ENCODE measurements around the gene VGF. TPM values are rescaled to one million over a fixed set of nuclear protein-coding genes. Genes with fewer than 3 reads are reported as not detected.
"Not testable (repeated sequence)": the region's sequence is repeated elsewhere in the genome, so short reads cannot be mapped to it uniquely, and the experiment has no call there.

Gene VGF
- total RNA-seq, 1 experiment from 2014 or later = 1.2 TPM

DNA sequence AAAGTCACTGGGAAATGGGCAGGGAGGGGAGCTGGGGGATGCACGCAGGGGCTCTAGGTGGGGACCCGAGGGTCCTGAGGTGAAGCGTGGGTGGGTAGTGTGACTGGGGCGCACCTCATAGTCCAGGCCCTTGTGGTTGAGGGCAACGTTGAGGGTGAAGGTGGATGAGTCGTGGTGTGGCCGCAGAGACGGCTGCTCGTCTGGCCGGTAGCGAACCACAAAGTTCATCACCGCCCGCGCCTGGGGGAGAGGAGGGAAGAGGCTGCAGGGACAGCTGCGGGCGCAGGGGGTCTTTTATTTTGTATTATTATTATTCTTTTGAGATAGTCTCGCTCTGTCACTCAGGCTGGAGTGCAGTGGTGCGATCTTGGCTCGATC lies 41.3 kb upstream of the VGF start:
- Histone ChIP-seq H3K4me1 (peaks cover 4% of the 10 kb centered on the region), H3K36me3 (ENCODE audit: control insufficient read depth, insufficient read depth, low read length) (peaks cover 1% of the 10 kb centered on the region; the same call in 1 of the 2 replicates), H3K4me3 (ENCODE audit: low read depth, low read length) (no peak overlapping the region), H3K9me3 (no peaks in the 10 kb centered on the region), H3K27me3 (replicated peaks; ENCODE audit: control insufficient read depth, insufficient read depth, low read length) (no peaks in the 10 kb centered on the region)
- TF ChIP-seq, protein P1, sequence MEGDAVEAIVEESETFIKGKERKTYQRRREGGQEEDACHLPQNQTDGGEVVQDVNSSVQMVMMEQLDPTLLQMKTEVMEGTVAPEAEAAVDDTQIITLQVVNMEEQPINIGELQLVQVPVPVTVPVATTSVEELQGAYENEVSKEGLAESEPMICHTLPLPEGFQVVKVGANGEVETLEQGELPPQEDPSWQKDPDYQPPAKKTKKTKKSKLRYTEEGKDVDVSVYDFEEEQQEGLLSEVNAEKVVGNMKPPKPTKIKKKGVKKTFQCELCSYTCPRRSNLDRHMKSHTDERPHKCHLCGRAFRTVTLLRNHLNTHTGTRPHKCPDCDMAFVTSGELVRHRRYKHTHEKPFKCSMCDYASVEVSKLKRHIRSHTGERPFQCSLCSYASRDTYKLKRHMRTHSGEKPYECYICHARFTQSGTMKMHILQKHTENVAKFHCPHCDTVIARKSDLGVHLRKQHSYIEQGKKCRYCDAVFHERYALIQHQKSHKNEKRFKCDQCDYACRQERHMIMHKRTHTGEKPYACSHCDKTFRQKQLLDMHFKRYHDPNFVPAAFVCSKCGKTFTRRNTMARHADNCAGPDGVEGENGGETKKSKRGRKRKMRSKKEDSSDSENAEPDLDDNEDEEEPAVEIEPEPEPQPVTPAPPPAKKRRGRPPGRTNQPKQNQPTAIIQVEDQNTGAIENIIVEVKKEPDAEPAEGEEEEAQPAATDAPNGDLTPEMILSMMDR (IDR thresholded peaks at IDR 0.05; ENCODE audit: insufficient read depth in 1 of 2, low read depth in 1 of 2, low read length in 1 of 2, severe bottlenecking in 1 of 2, unreplicated experiment in 1 of 2) = no peak
- Mint-ChIP-seq H3K4me3 (ENCODE audit: unreplicated experiment) (no peak overlapping the region), H3K36me3 (ENCODE audit: insufficient read depth, unreplicated experiment) (peaks cover 36% of the 10 kb centered on the region), H3K4me1 (ENCODE audit: low read depth, unreplicated experiment) (no peaks in the 10 kb centered on the region), H3K27ac (ENCODE audit: unreplicated experiment) (no peak overlapping the region), H3K9me3 (ENCODE audit: unreplicated experiment) (no peaks in the 10 kb centered on the region), H3K27me3 (ENCODE audit: insufficient read depth, unreplicated experiment) (no peaks in the 10 kb centered on the region)
- intact Hi-C loops (cut with micrococcal nuclease; ENCODE audit: unreplicated experiment) = no loop called here
- CTCF ChIA-PET = no interaction called here
- POLR2A ChIA-PET = no interaction called here
- DNase-seq = no peak
- no TSS peak for BruUV-seq (replicated peaks)

DNA sequence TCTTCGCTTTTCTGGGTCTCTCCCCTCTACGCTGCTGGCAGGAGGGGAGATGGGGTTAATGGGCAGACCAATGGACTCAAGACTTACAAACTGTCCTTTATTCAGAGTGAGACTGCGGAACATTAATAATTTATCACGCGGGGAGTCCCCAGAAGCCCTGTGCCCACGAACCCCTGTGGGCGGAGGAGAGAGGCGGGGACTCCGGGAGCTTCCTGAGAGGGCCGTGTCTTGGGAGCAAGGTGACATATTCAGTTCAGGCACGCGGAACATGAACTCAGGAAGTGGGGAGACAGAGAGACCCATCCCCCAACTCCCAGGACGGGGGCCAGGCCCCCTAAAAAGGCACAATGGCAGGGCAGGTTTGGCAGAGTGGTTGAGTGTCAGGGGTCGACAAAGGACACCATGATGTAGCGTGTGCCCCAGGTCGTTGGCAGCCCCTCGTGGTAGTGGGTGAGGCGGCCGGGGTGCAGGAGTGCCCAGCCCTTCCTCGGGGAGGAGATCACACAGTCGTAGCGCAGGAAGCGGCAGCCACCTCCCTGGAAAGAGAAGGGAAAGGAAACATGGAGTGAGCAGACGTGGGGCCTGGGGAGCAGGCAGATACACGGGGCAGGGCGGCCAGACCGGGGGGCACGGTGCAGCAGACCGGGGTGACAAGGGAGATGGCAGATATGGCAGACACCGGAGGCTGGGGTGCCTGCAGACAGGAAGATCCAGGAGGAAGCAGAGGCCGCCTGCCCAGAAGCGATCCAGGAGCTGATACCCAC lies 40.7 kb upstream of the VGF start:
- no peak overlapping the region for H3K27ac Mint-ChIP-seq (ENCODE audit: unreplicated experiment)
- POLR2A ChIA-PET = no interaction called here
- H3K27me3 Mint-ChIP-seq (ENCODE audit: insufficient read depth, unreplicated experiment) = no peaks in the 10 kb centered on the region
- no peak overlapping the region for H3K4me3 ChIP-seq (ENCODE audit: low read depth, low read length)
- TF ChIP-seq, protein P1 (IDR thresholded peaks at IDR 0.05; ENCODE audit: insufficient read depth in 1 of 2, low read depth in 1 of 2, low read length in 1 of 2, severe bottlenecking in 1 of 2, unreplicated experiment in 1 of 2) = no peak
- H3K4me1 Mint-ChIP-seq (ENCODE audit: low read depth, unreplicated experiment) = peaks cover 5% of the 10 kb centered on the region
- CTCF ChIA-PET = interaction anchor here (0.5 kb wide), 1 partner anchor 20 kb away, joined by 4 read pairs; no protein-coding TSS in a partner anchor
- H3K4me1 ChIP-seq = peaks cover 10% of the 10 kb centered on the region
- no TSS peak for BruUV-seq (replicated peaks)
- H3K4me3 Mint-ChIP-seq (ENCODE audit: unreplicated experiment) = no peak overlapping the region
- no peaks in the 10 kb centered on the region for H3K27me3 ChIP-seq (replicated peaks; ENCODE audit: control insufficient read depth, insufficient read depth, low read length)
- DNase-seq = no peak
- peaks cover 36% of the 10 kb centered on the region for H3K36me3 Mint-ChIP-seq (ENCODE audit: insufficient read depth, unreplicated experiment)
- no peaks in the 10 kb centered on the region for H3K9me3 Mint-ChIP-seq (ENCODE audit: unreplicated experiment)
- H3K36me3 ChIP-seq (ENCODE audit: control insufficient read depth, insufficient read depth, low read length) = peaks cover 1% of the 10 kb centered on the region; the same call in 1 of the 2 replicates
- intact Hi-C loops (cut with micrococcal nuclease; ENCODE audit: unreplicated experiment) = no loop called here
- H3K9me3 ChIP-seq = no peaks in the 10 kb centered on the region

DNA sequence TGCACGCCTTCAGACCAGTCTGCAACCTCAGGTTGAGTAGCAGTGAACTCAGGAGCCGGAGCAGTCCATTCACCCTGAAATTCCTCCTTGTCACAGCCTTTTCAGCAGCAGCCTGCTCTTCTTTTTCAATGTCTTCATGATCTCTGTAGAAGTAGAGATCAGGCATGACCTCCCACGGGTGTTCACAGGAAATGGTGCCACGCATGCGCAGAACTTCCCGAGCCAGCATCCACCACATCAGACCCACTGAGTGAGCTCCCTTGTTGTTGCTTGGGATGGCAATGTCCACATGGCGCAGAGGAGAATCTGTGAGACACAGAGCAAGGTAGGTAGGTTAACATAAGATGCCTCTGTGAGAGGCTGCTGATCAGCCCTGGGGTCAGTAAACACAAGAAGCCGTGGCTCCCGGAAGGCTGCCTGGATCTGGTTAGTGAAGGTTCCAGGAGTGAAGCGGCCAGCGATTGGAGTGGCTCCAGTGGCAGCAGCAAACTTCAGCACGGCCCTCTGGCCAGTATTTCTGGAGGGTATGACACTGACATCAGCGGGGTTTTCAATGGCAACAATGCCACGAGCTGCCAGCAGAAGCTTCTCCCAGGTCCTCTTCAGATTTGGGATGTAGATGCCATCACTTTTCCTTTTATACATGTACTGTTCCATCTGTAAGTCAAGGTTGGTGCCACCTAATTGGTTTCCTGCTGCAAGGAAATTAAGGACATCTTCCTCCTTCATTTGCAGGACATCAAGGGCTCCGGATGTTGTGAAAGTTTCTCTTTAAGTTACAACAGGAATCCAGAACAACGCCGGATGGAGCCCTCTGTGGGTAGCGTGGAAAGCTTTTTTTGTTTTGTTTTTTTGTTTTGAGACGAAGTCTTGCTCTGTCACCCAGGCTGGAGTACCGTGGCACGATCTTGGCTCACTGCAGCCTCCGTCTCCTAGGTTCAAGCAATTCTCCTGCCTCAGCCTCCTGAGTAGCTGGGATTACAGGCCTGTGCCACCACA lies 38.7 kb upstream of the VGF start:
- H3K27me3 Mint-ChIP-seq (ENCODE audit: insufficient read depth, unreplicated experiment); BruUV-seq (replicated peaks); H3K27ac Mint-ChIP-seq (ENCODE audit: unreplicated experiment); H3K9me3 ChIP-seq; H3K4me3 ChIP-seq (ENCODE audit: low read depth, low read length); H3K36me3 ChIP-seq (ENCODE audit: control insufficient read depth, insufficient read depth, low read length); H3K27me3 ChIP-seq (replicated peaks; ENCODE audit: control insufficient read depth, insufficient read depth, low read length); H3K4me3 Mint-ChIP-seq (ENCODE audit: unreplicated experiment); intact Hi-C loops (cut with micrococcal nuclease; ENCODE audit: unreplicated experiment); DNase-seq; H3K9me3 Mint-ChIP-seq (ENCODE audit: unreplicated experiment): not testable (repeated sequence)
- H3K4me1 ChIP-seq = peaks cover 20% of the 10 kb centered on the region
- H3K4me1 Mint-ChIP-seq (ENCODE audit: low read depth, unreplicated experiment) = peaks cover 14% of the 10 kb centered on the region
- H3K36me3 Mint-ChIP-seq (ENCODE audit: insufficient read depth, unreplicated experiment) = peaks cover 19% of the 10 kb centered on the region
- ChIA-PET CTCF (interaction anchor here (1.2 kb wide), 1 partner anchor 14 kb away, joined by 4 read pairs; the partner anchor contains the start of genes PLOD3 and ZNHIT1), POLR2A (interaction anchor here (1.4 kb wide), 1 partner anchor 14 kb away, joined by 4 read pairs; the partner anchor contains the start of gene ZNHIT1)

Data from Caco-2 (cell line).